Fibroblast of peridontal ligament (primary cell): ENCODE measurements around the gene PCGF2.
A peak's percentile ranks its signal among the peaks of the same experiment; 100 is the strongest.

Source experiments
- DNase-seq: peaks from one replicate; pipeline ENCODE4 v3.0.0-alpha.2; 2010; ENCODE audit errors: extremely low read depth

PCGF2 gene

DNA sequence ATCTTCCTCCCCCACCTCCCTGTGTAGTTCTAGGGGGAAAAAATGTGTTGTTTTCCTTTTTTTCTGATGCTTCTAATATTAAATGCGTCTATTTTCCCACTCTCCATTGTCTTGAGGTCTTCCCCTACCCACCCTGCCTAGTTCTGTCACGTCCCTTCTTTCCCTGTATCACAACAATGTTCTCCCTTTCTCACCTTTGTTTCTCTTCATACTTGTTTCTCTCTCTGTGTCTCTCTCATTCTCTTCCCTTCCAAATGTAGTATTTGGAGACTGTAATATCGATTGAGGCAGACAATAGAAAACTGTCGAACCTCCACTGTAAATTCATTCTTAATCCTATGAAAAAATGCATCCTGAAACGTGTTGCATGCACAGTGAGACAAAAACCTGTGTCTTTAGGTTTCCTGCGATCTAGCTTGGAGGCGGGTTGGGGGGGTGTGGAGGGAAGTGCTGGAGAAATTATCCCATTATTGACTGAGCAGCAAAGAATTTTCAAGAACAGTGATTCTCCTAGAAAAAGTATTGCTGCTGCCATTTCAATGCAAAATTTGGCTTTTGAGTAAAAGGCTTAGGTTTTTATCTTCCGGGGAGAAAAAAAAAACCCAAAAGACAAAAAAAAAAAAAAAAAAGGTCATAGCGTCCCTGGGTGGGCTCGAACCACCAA is 3.1 kb upstream of the PCGF2 start:
- DNase-seq, result no peak

DNA sequence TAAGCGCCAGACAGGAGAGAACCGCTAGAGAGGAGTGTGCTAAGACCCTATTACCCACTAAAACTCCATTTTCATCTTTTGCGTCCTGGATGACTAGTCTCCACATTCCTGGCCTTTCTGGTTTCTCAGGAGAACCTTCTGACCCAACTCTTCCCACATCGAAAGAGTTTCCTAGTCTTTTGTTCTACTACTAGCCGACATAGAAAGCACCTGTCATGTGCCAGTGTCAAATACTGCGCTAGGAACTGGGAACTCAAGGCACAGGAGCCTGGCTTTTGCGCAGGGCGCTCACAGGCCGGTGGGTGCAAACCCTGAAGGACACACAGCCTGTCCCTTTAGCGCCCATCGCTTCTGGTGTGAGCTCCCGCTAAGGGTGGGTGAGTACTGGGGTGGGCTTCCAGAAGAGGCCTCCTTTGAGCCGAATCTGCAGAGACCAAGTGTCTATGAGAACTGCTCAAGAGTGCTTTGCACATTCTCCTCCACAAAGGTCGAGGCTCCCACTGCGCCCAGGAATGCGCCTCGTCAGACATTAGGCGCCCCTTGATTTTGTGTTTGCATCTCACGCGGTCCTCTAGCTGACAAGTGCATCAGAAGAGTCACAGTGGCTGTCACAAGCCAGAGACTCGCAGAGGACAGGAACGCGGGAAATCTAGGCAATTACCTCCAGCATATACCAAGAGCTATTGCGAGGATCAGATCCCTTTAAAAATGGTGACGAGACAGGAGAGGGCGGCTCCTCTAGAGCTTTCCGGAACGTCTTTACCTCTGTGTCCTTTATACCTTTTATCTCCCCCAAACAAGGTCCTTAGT is 2.4 kb upstream of the PCGF2 start:
- DNase-seq, result no peak

DNA sequence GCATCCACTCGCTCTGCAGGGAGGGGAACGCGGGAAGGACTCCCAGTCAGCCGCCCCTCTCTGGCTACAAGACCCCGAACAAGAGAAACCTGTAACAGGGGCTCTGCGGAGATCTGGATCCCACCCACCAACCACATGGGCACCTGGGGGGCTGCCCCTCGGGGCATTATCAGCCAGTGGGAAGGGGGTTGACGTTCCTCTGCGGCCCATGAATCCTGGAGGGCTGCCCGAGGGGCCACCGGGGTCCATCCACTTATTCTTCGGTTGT is 1.8 kb upstream of the PCGF2 start:
- DNase-seq, result no peak

GRCh38 chr17:38749223-38750043 is 1.3 kb upstream of the PCGF2 start:
- no peak for DNase-seq

DNA sequence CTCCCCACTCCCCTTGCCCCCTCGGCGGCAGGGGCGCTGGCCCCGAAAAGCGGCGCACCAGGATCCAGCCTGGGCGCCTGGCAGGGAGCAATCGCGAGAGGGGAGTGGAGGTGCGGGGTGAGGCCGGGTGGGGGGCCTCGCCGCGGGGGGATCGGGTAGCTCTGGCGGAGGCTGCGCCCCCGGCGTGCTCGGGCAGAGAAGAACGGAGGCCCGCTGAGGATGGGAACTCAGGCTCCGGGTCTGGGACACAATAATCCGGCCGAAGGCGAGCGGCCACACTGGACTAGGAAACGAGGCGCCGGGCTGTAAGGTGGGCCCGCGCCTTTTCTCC is 721 bp upstream of the PCGF2 start:
- no peak for DNase-seq

GRCh38 chr17:38747463-38748148 is 530 bp downstream of the PCGF2 start:
- no peak for DNase-seq

DNA sequence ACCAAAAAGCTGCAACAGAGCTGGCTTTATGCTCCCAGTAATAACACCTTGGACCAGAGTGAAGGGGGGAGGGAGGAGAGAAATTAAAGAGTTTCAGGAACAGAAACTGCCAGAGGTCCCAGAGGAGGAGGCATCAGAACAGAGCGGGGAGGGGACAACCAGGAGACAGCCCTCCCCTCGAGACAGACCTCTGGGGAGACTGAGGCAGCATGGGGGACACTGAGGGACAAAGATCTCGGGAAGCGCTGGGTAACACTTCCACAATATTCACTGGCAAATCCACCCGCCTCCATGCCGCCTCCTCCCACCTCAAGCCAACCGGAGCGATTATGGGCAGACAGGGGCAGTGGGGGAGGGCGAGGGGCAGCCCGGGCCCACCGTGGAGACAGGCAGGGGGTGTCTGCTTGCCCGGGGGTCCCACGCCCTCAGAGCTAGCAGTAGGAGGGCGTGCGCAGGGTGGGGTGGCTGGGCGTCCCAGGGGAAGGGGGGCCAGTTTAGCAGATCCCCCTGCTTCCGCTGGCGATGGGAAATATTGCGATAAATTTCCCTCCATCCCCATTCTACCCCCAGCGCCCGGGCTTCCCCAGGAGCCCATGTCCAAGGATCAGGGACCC is 1.2 kb downstream of the PCGF2 start:
- no peak for DNase-seq

DNA sequence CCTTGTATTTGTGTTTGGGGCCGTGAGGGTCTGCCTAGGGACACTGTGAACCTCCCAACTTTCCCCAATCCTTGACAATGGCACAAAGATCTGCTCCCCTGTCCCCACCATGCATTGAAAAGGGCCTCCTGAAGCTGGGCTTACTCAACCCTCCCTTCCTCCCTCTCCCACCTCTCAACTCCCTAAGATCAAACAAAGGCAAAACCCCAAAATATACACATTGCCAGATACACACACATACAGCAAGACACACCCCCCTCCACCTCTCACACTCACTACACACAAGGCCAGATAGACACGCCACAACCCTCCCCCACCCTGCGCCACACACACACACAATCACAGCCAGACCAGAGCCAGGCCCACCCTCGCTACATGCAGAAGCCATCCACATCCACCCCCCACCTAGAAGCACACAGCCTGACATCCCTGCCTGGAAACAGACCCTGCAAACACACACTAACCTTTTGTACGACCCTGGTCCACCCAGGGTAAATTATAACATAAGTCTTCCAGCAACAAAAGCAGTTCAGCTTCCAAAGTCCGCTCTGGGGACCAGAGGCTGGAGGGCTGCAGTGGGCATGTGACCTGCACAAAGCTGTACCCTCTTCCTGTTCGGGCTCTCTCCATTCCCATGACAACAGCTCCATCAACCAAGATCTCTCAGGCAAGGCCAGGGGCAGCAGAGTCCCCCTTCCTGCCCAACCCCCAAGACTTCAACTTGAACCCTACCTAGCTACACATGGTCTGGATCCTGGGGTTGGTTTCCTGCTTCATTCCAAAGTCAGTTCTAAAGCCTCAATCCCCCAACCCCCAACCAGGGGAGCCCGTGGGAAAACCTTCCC is 1.9 kb downstream of the PCGF2 start:
- DNase-seq, result no peak

GRCh38 chr17:38745545-38745944 is 2.6 kb downstream of the PCGF2 start:
- no peak for DNase-seq

- DNase-seq, result no peak
These were observed 4.5 kb downstream of the PCGF2 start for GRCh38 chr17:38743556-38744171.

DNA sequence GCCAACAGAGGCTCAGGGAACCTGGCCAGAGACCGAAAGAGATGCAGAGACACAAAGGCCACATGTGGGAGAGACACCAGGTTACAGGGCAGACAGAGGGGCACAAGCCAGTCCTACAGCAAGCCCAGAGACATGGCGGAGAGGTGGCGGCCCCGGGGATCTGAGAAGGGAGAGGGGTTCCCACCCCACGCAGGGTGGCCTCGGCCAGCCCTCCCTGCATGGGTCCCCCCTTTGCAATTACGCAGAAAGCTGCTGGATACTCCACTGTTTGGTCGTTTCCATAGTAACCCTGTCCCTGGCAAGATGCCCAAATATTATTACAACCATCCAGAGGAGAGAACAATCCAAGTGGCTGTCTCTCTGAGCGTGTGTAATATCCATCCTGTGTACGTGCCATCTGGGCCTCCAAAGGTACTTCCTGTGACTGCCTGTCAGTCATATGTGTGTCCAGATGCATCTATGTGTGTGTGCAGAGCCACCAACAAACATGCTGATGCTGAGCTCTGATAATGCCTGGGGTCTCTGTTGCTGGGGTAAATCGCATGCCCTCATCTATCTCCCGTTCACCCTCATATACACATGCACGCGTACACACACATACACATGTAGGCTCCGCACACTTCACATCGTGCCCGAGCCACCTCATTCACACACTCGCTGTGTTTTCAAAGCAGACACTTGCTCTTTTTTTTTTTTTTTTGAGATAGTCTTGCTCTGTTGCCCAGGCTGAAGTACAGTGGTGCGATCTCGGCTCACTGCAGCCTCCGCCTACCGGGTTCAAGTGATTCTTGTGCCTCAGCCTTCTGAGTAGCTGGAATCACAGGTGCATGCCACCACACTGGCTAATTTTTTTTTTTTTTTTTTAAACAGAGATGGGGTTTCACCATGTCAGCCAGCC is 5.5 kb downstream of the PCGF2 start:
- DNase-seq, result peak; percentile 92

DNA sequence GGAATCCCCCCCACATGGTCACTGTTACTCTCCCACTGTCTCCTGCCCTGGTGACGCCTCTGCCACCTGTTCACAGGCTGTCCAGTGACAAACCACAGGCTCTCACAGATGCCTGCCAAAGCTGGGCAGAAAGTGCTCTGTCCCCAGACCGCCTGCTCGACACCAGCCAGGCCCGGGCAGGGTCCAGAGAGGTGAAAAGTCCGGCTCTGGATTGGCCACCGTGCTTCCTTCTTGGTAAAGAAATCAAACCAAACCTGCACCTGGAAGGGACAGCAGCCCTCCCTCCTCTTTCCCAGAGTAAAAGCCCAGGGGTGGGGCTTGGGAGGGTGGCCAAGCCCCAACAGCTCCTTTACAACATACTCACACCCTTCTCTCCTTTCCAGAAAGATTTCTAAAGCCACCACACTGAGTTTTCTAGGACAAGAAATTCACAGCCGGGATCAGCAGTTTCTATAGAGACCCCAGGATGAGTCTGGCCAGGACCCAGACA is 6.2 kb downstream of the PCGF2 start:
- DNase-seq, result no peak

GRCh38 chr17:38741461-38741860 is 6.7 kb downstream of the PCGF2 start:
- DNase-seq, result no peak

GRCh38 chr17:38740806-38741205 is 7.3 kb downstream of the PCGF2 start:
- no peak for DNase-seq

- no peak for DNase-seq
These were observed 8.1 kb downstream of the PCGF2 start for GRCh38 chr17:38740044-38740443.

- no peak for DNase-seq
These were observed 8.8 kb downstream of the PCGF2 start for GRCh38 chr17:38739305-38739704.

- DNase-seq, result no peak
These were observed 9.4 kb downstream of the PCGF2 start for GRCh38 chr17:38738686-38739085.

DNA sequence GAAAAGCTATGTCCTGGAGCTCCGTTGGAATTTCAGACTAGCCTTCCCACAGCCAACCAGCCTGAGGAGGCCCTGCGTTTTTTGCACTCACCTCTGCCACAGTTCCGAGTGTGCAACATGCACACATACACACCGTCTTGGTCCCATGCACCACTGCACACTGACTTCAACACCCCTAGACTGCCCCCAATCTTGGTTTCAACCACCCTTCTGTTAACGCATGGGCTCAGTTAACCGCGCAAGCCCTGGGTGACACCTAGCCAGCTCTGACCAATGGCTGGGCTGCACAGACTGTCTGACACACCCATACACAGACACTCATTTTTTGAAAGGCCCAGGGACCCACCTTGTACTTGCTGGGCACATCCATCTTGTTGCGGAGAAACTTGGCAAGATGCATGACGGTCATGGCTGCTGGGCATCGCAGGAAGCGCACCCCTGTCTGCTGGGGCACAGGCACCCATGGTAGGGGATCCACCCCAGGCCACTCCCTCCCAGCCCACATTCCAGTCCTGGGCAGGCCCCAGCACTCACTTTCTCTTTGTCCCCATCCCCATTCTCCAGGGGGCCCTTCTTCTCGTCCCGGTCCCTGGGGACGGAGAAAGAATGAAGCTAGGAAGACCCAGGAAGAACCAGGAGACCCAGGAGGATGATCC is 10.0 kb downstream of the PCGF2 start:
- no peak for DNase-seq
